ENCODE data around the gene PROKR2.

The PROKR2 gene

GRCh38 chr20:5290596-5290995 is 26.2 kb downstream of the PROKR2 start:
- DNase-seq (ENCODE audit: low read depth in 2 of 3, low spot score in 2 of 3): no peak

GRCh38 chr20:5282561-5282960 is 34.2 kb downstream of the PROKR2 start:
- no peak for DNase-seq (ENCODE audit: low read depth in 2 of 3, low spot score in 2 of 3)

GRCh38 chr20:5279661-5280060 is 37.1 kb downstream of the PROKR2 start:
- DNase-seq (ENCODE audit: low read depth in 2 of 3, low spot score in 2 of 3): no peak

- no peak for DNase-seq (ENCODE audit: low read depth in 2 of 3, low spot score in 2 of 3)
These were observed 44.5 kb downstream of the PROKR2 start for GRCh38 chr20:5272268-5272667.

GRCh38 chr20:5270603-5271002 is 46.2 kb downstream of the PROKR2 start:
- DNase-seq (ENCODE audit: low read depth in 2 of 3, low spot score in 2 of 3): no peak

GRCh38 chr20:5268449-5268848 is 48.3 kb downstream of the PROKR2 start:
- DNase-seq (ENCODE audit: low read depth in 2 of 3, low spot score in 2 of 3): no peak

GRCh38 chr20:5267092-5267491 is 49.7 kb downstream of the PROKR2 start:
- no peak for DNase-seq (ENCODE audit: low read depth in 2 of 3, low spot score in 2 of 3)

All from activated CD8-positive, alpha-beta memory T cell treated with anti-CD3 and anti-CD28 coated beads for 48 hours (primary cell).